IMR-90 (cell line): ENCODE measurements around the gene ZNF593OS.

Experiments used
- BHLHE40 ChIP-seq: fragments of 150-350 bp; IDR thresholded peaks from 2 replicates; pipeline ENCODE4 v1.6.1; 2016; ENCODE audit warnings: mild to moderate bottlenecking, low read depth, low read length
- CHD1 ChIP-seq: IDR thresholded peaks from 2 replicates; pipeline ENCODE4 v1.6.1; 2012; ENCODE audit warnings: low read depth, low read length, improper control_type of control experiment
- CTCF ChIP-seq: conservative IDR thresholded peaks from 2 replicates; pipeline ENCODE4 v1.5.1; 2012; ENCODE audit warnings: mild to moderate bottlenecking, low read depth, low read length, improper control_type of control experiment
- SMC3 ChIP-seq: fragments of 150-350 bp; IDR thresholded peaks from 2 replicates; pipeline ENCODE4 v1.6.1; 2016; ENCODE audit warnings: low read depth, mild to moderate bottlenecking, antibody characterized with exemption, low read length, moderate library complexity

- no peak for TF ChIP-seq BHLHE40
- TF ChIP-seq CTCF: no peak
- TF ChIP-seq SMC3: no peak
- TF ChIP-seq CHD1: no peak
Observed at GRCh38 chr1:26155370-26156284, 16.0 kb downstream of the ZNF593OS start.
